ENCODE measurements around the gene ORAI3.

DNA sequence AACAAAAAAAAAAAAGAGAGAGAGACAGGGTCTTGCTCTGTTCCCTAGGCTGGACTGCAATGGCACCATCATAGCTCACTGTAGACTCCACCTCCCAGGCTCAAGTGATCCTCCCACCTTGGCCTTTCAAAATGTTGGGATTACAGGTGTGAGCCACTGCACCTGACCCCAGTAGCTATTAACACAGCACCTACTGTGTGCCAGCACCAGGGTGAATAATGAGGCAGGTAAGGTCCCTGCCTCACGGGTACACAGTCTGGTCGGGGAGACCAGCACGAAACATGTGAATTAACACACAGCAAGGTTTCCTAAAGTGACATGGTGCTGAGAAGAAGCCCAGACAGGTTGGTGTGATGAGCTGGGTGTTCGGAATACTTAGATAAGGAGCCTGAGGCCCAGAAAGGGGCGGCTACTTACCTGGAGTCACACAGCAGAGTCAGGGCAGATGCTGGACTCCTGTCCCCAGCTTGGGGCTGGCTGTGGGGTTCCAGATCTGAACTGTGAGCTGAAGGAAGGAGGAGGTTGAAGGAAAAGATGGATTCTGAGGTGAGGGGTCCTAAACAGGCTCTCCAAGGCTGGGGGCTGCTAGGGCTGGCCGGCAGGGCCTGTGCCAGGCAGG is 36.0 kb upstream of the ORAI3 start:
- TF ChIP-seq RCOR1 (IDR thresholded peaks at IDR 0.05; ENCODE audit: low read length) (no peak), EZH2phosphoT487 (IDR thresholded peaks at IDR 0.05; ENCODE audit: borderline replicate concordance, low read depth) (no peak), GABPA (IDR thresholded peaks at IDR 0.05; ENCODE audit: low read depth) (no peak), RAD21 (IDR thresholded peaks at IDR 0.05; ENCODE audit: low read length) (no peak), POLR2AphosphoS5 (IDR thresholded peaks at IDR 0.05; ENCODE audit: low read depth, low read length) (no peak), EP300 (IDR thresholded peaks at IDR 0.05; ENCODE audit: borderline replicate concordance in 1 of 2, low read depth in 1 of 2, low read length in 1 of 2) (no peak), JUND (IDR thresholded peaks at IDR 0.05) (no peak)
- TF ChIP-seq, protein P1, sequence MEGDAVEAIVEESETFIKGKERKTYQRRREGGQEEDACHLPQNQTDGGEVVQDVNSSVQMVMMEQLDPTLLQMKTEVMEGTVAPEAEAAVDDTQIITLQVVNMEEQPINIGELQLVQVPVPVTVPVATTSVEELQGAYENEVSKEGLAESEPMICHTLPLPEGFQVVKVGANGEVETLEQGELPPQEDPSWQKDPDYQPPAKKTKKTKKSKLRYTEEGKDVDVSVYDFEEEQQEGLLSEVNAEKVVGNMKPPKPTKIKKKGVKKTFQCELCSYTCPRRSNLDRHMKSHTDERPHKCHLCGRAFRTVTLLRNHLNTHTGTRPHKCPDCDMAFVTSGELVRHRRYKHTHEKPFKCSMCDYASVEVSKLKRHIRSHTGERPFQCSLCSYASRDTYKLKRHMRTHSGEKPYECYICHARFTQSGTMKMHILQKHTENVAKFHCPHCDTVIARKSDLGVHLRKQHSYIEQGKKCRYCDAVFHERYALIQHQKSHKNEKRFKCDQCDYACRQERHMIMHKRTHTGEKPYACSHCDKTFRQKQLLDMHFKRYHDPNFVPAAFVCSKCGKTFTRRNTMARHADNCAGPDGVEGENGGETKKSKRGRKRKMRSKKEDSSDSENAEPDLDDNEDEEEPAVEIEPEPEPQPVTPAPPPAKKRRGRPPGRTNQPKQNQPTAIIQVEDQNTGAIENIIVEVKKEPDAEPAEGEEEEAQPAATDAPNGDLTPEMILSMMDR (IDR thresholded peaks at IDR 0.05), result no peak
